Measurements from ENCODE around the gene RPS24. TPM values are rescaled to one million over a fixed set of nuclear protein-coding genes. Genes with fewer than 3 reads are reported as not detected.

The RPS24 gene
- total RNA-seq, 1 experiment from 2014 or later: 9,576 TPM

- POLR2A ChIA-PET (ENCODE audit: unreplicated experiment): interaction anchor here (0.6 kb wide), 1 partner anchor 23 kb away, joined by 8 read pairs; no protein-coding TSS in a partner anchor
- H3K4me3 ChIP-seq (ENCODE audit: low read length): no peak overlapping the region
- CTCF ChIA-PET: no interaction called here
- no peak for ATAC-seq
- peaks cover 43% of the 10 kb centered on the region for H3K79me2 ChIP-seq (ENCODE audit: low read length)
- no peak overlapping the region for H3K27ac ChIP-seq (ENCODE audit: low read length)
- no peak for TF ChIP-seq CTCF (conservative IDR thresholded peaks at IDR 0.05; ENCODE audit: low read depth, low read length)
- no peak for TF ChIP-seq EZH2 (IDR thresholded peaks at IDR 0.05; ENCODE audit: low read length, unreplicated experiment)
- no peak for TF ChIP-seq EZH2phosphoT487 (IDR thresholded peaks at IDR 0.05; ENCODE audit: borderline replicate concordance, low read length)
- H3K4me1 ChIP-seq (ENCODE audit: insufficient read depth, low read length): peaks cover 6% of the 10 kb centered on the region
- H3F3A ChIP-seq (ENCODE audit: low read length, unreplicated experiment): peaks cover 66% of the 10 kb centered on the region
- H3K9ac ChIP-seq (ENCODE audit: low read length): no peak overlapping the region
- no peak for DNase-seq
- intact Hi-C loops (cut with micrococcal nuclease): loop anchor here (10.0 kb wide), 2 partner anchors 762 to 1402 kb away; partner anchors contain the start of gene ZCCHC24
- H3K4me2 ChIP-seq (ENCODE audit: low read length): no peak overlapping the region
- H3K27me3 ChIP-seq (ENCODE audit: low read length): no peaks in the 10 kb centered on the region
- H2AFZ ChIP-seq (ENCODE audit: low read length): no peak overlapping the region
- no peaks in the 10 kb centered on the region for H3K9me2 ChIP-seq (replicated peaks; ENCODE audit: low read length)
- no TSS peak for BruUV-seq (replicated peaks)
- H3K36me3 ChIP-seq (ENCODE audit: low read depth, low read length): peaks cover 51% of the 10 kb centered on the region
- H4K20me1 ChIP-seq (ENCODE audit: low read length): peaks cover 66% of the 10 kb centered on the region
- H3K9me3 ChIP-seq (ENCODE audit: low read length): no peaks in the 10 kb centered on the region
These were observed 9.1 kb downstream of the RPS24 start for GRCh38 chr10:78042752-78043104.

DNA sequence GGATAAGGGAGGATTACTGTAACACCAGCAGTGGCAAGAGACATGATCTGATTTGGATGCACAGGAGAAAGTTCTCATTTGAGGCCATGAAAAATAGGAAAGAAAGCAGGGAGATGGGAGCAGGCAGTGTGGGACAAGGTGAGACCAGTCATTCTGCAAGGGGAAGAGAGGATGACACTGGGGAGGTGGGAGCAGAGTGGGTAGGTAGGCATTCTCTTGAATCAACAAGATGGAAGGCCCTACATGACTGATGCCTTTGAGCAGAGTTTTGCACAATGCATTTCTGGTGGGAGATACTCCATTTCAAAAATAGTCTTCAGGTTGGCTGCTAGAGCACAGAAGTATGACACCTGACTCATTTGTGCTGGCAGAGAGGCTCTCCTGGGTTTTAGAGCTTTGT is 10.5 kb downstream of the RPS24 start:
- no peaks in the 10 kb centered on the region for H3K4me1 ChIP-seq (ENCODE audit: insufficient read depth, low read length)
- ChIA-PET CTCF (no interaction called here), POLR2A (ENCODE audit: unreplicated experiment) (no interaction called here)
- H3K27ac ChIP-seq (ENCODE audit: low read length): no peak overlapping the region
- H3K4me2 ChIP-seq (ENCODE audit: low read length): no peak overlapping the region
- ATAC-seq (peak; percentile 2), DNase-seq (peak; percentile 47)
- no peak overlapping the region for H3K4me3 ChIP-seq (ENCODE audit: low read length)
- H3K9ac ChIP-seq (ENCODE audit: low read length): no peak overlapping the region
- H3K27me3 ChIP-seq (ENCODE audit: low read length): no peaks in the 10 kb centered on the region
- peaks cover 28% of the 10 kb centered on the region for H3K79me2 ChIP-seq (ENCODE audit: low read length)
- peaks cover 53% of the 10 kb centered on the region for H3F3A ChIP-seq (ENCODE audit: low read length, unreplicated experiment)
- TF ChIP-seq CTCF (conservative IDR thresholded peaks at IDR 0.05; ENCODE audit: low read depth, low read length) (no peak), EZH2phosphoT487 (IDR thresholded peaks at IDR 0.05; ENCODE audit: borderline replicate concordance, low read length) (no peak), EZH2 (IDR thresholded peaks at IDR 0.05; ENCODE audit: low read length, unreplicated experiment) (no peak)
- no TSS peak for BruUV-seq (replicated peaks)
- intact Hi-C loops (cut with micrococcal nuclease): loop anchor here (10.0 kb wide), 2 partner anchors 761 to 1401 kb away; partner anchors contain the start of gene ZCCHC24
- no peak overlapping the region for H2AFZ ChIP-seq (ENCODE audit: low read length)
- no peaks in the 10 kb centered on the region for H3K9me3 ChIP-seq (ENCODE audit: low read length)
- H3K9me2 ChIP-seq (replicated peaks; ENCODE audit: low read length): no peaks in the 10 kb centered on the region
- peaks cover 36% of the 10 kb centered on the region for H3K36me3 ChIP-seq (ENCODE audit: low read depth, low read length)
- H4K20me1 ChIP-seq (ENCODE audit: low read length): peaks cover 51% of the 10 kb centered on the region

DNA sequence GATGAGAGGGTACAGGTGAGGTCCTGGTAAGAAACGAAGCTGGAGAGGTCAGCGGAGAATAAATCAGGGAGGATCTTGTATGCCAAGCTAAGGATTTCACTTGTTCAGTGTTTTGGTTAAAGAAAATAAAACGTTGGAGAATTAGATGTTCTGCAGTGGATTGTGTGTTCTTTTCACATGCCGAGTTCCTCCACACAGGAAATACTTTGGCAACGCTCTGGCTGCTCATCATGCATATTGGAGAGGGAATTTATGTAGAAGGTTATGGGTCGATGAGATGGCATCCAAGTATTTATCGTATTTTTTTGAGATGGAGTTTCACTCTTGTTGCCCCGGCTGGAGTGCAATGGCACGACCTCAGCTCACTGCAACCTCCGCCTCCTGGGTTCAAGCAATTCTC is 11.0 kb downstream of the RPS24 start:
- H3K79me2 ChIP-seq (ENCODE audit: low read length): peaks cover 23% of the 10 kb centered on the region
- DNase-seq: peak; percentile 50
- intact Hi-C loops (cut with micrococcal nuclease): loop anchor here (5.0 to 10.0 kb wide), 4 partner anchors 413 to 1400 kb away; partner anchors contain the start of genes ZCCHC24 and ZMIZ1

More for the DNA sequence above, 11.0 kb downstream of the RPS24 start:
- Histone ChIP-seq H4K20me1 (ENCODE audit: low read length) (peaks cover 46% of the 10 kb centered on the region), H3K36me3 (ENCODE audit: low read depth, low read length) (peaks cover 31% of the 10 kb centered on the region), H3K9ac (ENCODE audit: low read length) (no peak overlapping the region), H3K4me3 (ENCODE audit: low read length) (no peak overlapping the region), H3K4me2 (ENCODE audit: low read length) (no peak overlapping the region), H3K27me3 (ENCODE audit: low read length) (no peaks in the 10 kb centered on the region), H2AFZ (ENCODE audit: low read length) (no peak overlapping the region), H3K9me3 (ENCODE audit: low read length) (no peaks in the 10 kb centered on the region), H3K9me2 (replicated peaks; ENCODE audit: low read length) (no peaks in the 10 kb centered on the region), H3K27ac (ENCODE audit: low read length) (no peak overlapping the region), H3K4me1 (ENCODE audit: insufficient read depth, low read length) (no peaks in the 10 kb centered on the region), H3F3A (ENCODE audit: low read length, unreplicated experiment) (peaks cover 48% of the 10 kb centered on the region)
- no TSS peak for BruUV-seq (replicated peaks)
- ATAC-seq: peak; percentile 1; the same call in 1 of the 2 replicates
- CTCF ChIA-PET: interaction anchor here (0.7 kb wide), 1 partner anchor 7 kb away, joined by 6 read pairs; no protein-coding TSS in a partner anchor
- POLR2A ChIA-PET (ENCODE audit: unreplicated experiment): interaction anchor here (0.6 kb wide), 1 partner anchor 462 kb away, joined by 3 read pairs; no protein-coding TSS in a partner anchor
- TF ChIP-seq EZH2phosphoT487 (IDR thresholded peaks at IDR 0.05; ENCODE audit: borderline replicate concordance, low read length) (no peak), CTCF (conservative IDR thresholded peaks at IDR 0.05; ENCODE audit: low read depth, low read length) (no peak), EZH2 (IDR thresholded peaks at IDR 0.05; ENCODE audit: low read length, unreplicated experiment) (no peak)

All from PC-3 (cell line).